ENCODE data around the gene RBM18. TPM values are rescaled to one million over a fixed set of nuclear protein-coding genes. Genes with fewer than 3 reads are reported as not detected.
A peak's percentile ranks its signal among the peaks of the same experiment; 100 is the strongest.

RBM18 gene
- total and polyA plus RNA-seq, 3 donors from 2014 or later, result 10.0 to 22.1 (median 11.8) TPM

GRCh38 chr9:122217640-122218039, 47.0 kb downstream of the RBM18 start:
- Histone ChIP-seq H3K4me1 (peaks cover 25% of the 10 kb centered on the region), H3K4me3 (no peak overlapping the region), H3K27ac (no peak overlapping the region), H3K36me3 (ENCODE audit: low read depth, missing control alignments) (no peaks in the 10 kb centered on the region), H3K9me3 (no peaks in the 10 kb centered on the region), H3K27me3 (peaks cover 6% of the 10 kb centered on the region)
- no peak for TF ChIP-seq CTCF (IDR thresholded peaks at IDR 0.05)
- no peak for TF ChIP-seq POLR2A (IDR thresholded peaks at IDR 0.05)
- no peak for DNase-seq
- intact Hi-C loops (cut with DNase I; ENCODE audit: low total_unique reads), result no loop called here
- 36 to 62% methylated on average over 4 of the region's 4 CpGs for WGBS, 2 donors

GRCh38 chr9:122216798-122217418, 47.7 kb downstream of the RBM18 start:
- DNase-seq, result no peak
- no peak overlapping the region for H3K4me3 ChIP-seq
- H3K9me3 ChIP-seq, result no peaks in the 10 kb centered on the region
- no peaks in the 10 kb centered on the region for H3K36me3 ChIP-seq (ENCODE audit: low read depth, missing control alignments)
- no peak overlapping the region for H3K27ac ChIP-seq
- H3K27me3 ChIP-seq, result peaks cover 6% of the 10 kb centered on the region
- TF ChIP-seq POLR2A (IDR thresholded peaks at IDR 0.05), result no peak
- no peak for TF ChIP-seq CTCF (IDR thresholded peaks at IDR 0.05)
- H3K4me1 ChIP-seq, result peaks cover 25% of the 10 kb centered on the region
- WGBS, 2 donors, result 22 to 32% methylated on average over 13 to 35 of the region's 35 CpGs
- intact Hi-C loops (cut with DNase I; ENCODE audit: low total_unique reads), result no loop called here

- WGBS, 2 donors, result 45 to 56% methylated on average over 4 of the region's 4 CpGs
- H3K4me3 ChIP-seq, result no peak overlapping the region
- no peak overlapping the region for H3K27ac ChIP-seq
- H3K9me3 ChIP-seq, result no peaks in the 10 kb centered on the region
- H3K27me3 ChIP-seq, result peaks cover 5% of the 10 kb centered on the region
- peaks cover 25% of the 10 kb centered on the region for H3K4me1 ChIP-seq
- TF ChIP-seq CTCF (IDR thresholded peaks at IDR 0.05), result no peak
- TF ChIP-seq POLR2A (IDR thresholded peaks at IDR 0.05), result no peak
- DNase-seq, result no peak
- no peaks in the 10 kb centered on the region for H3K36me3 ChIP-seq (ENCODE audit: low read depth, missing control alignments)
- intact Hi-C loops (cut with DNase I; ENCODE audit: low total_unique reads), result no loop called here
Measured at GRCh38 chr9:122216138-122216797, 48.4 kb downstream of the RBM18 start.

GRCh38 chr9:122215663-122216062, 49.0 kb downstream of the RBM18 start:
- H3K4me1 ChIP-seq, result peaks cover 25% of the 10 kb centered on the region
- H3K36me3 ChIP-seq (ENCODE audit: low read depth, missing control alignments), result no peaks in the 10 kb centered on the region
- 94 to 100% methylated on average over 1 of the region's 1 CpG for WGBS, 2 donors
- no peak overlapping the region for H3K27ac ChIP-seq
- no peak for DNase-seq
- peaks cover 3% of the 10 kb centered on the region for H3K27me3 ChIP-seq
- intact Hi-C loops (cut with DNase I; ENCODE audit: low total_unique reads), result no loop called here
- no peak for TF ChIP-seq CTCF (IDR thresholded peaks at IDR 0.05)
- no peak for TF ChIP-seq POLR2A (IDR thresholded peaks at IDR 0.05)
- no peak overlapping the region for H3K4me3 ChIP-seq
- H3K9me3 ChIP-seq, result no peaks in the 10 kb centered on the region

- H3K4me3 ChIP-seq, result peak overlapping the region; percentile 41 to 56
- intact Hi-C loops (cut with DNase I; ENCODE audit: low total_unique reads), result no loop called here
- 18 to 38% methylated on average over 8 to 9 of the region's 9 CpGs for WGBS, 2 donors
Measured at GRCh38 chr9:122214507-122214906, 50.1 kb downstream of the RBM18 start.

More at GRCh38 chr9:122214507-122214906, 50.1 kb downstream of the RBM18 start:
- H3K4me1 ChIP-seq, result peaks cover 16% of the 10 kb centered on the region
- H3K27me3 ChIP-seq, result peaks cover 3% of the 10 kb centered on the region
- H3K27ac ChIP-seq, result no peak overlapping the region
- no peak for DNase-seq
- H3K9me3 ChIP-seq, result no peaks in the 10 kb centered on the region
- TF ChIP-seq POLR2A (IDR thresholded peaks at IDR 0.05) (no peak), CTCF (IDR thresholded peaks at IDR 0.05) (no peak)
- no peaks in the 10 kb centered on the region for H3K36me3 ChIP-seq (ENCODE audit: low read depth, missing control alignments)

Data from testis (tissue), 3 donors.